Neural cell (in vitro differentiated cells): ENCODE data around the gene DGKB. TPM values are rescaled to one million over a fixed set of nuclear protein-coding genes. Genes with fewer than 3 reads are reported as not detected.

Source experiments
- H2AFZ ChIP-seq: fragments of 200-600, 300-800 bp; sonication (generic), shearing (Covaris generic); 2 replicates; pipeline ENCODE4 v1.6.0; 2014; ENCODE audit warnings: low read depth, mild to moderate bottlenecking, antibody characterized with exemption, low read length, moderate library complexity
- H3F3A ChIP-seq: fragments of 200-600 bp; shearing (Covaris generic); 2 replicates; pipeline ENCODE4 v1.6.1; 2016; ENCODE audit warnings: mild to moderate bottlenecking, moderate library complexity, mixed read lengths, antibody characterized with exemption, low read length; ENCODE audit not compliant: insufficient read depth, poor library complexity, severe bottlenecking
- H3K27ac ChIP-seq: fragments of 200-600, 300-800 bp; sonication (generic), shearing (Covaris generic); 2 replicates; pipeline ENCODE4 v1.5.1; 2014; ENCODE audit warnings: mild to moderate bottlenecking, low read length, moderate library complexity
- H3K27me3 ChIP-seq: fragments of 300-800, 200-600 bp; sonication (generic), shearing (Covaris generic); 2 replicates; pipeline ENCODE4 v1.6.0; 2014; ENCODE audit warnings: mild to moderate bottlenecking, low read depth, low read length, moderate library complexity; ENCODE audit not compliant: insufficient read depth
- H3K36me3 ChIP-seq: fragments of 300-800, 200-600 bp; sonication (generic), shearing (Covaris generic); 2 replicates; pipeline ENCODE4 v1.5.1; 2014; ENCODE audit warnings: mild to moderate bottlenecking, antibody characterized with exemption, low read length, moderate library complexity; ENCODE audit not compliant: insufficient read depth
- H3K4me2 ChIP-seq: fragments of 300-800, 200-600 bp; sonication (generic), shearing (Covaris generic); 2 replicates; pipeline ENCODE4 v1.6.0; 2014; ENCODE audit warnings: mild to moderate bottlenecking, low read length
- H3K4me3 ChIP-seq: fragments of 300-800, 200-600 bp; sonication (generic), shearing (Covaris generic); 2 replicates; pipeline ENCODE4 v1.5.1; 2014; ENCODE audit warnings: mild to moderate bottlenecking, low read length, moderate library complexity
- H3K79me2 ChIP-seq: fragments of 200-600 bp; shearing (Covaris generic); replicated peaks from 2 replicates; pipeline ENCODE4 v1.6.0; 2014; ENCODE audit warnings: mild to moderate bottlenecking, low read length, moderate library complexity; ENCODE audit not compliant: insufficient read depth
- H3K9ac ChIP-seq: fragments of 300-800, 200-600 bp; sonication (generic), shearing (Covaris generic); 2 replicates; pipeline ENCODE4 v1.6.1; 2016; ENCODE audit warnings: mild to moderate bottlenecking, low read length, mixed read lengths
- H3K9me2 ChIP-seq: fragments of 200-600 bp; shearing (Covaris generic); 2 replicates; pipeline ENCODE4 v1.6.1; 2016; ENCODE audit warnings: mild to moderate bottlenecking, low read length, mixed read lengths; ENCODE audit not compliant: insufficient read depth
- H3K9me3 ChIP-seq: fragments of 200-600, 300-800 bp; sonication (generic), shearing (Covaris generic); 2 replicates; pipeline ENCODE4 v1.6.1; 2016; ENCODE audit warnings: mild to moderate bottlenecking, mixed run types, low read length, moderate library complexity, mixed read lengths
- H4K20me1 ChIP-seq: fragments of 200-600 bp; shearing (Covaris generic); 2 replicates; pipeline ENCODE4 v1.6.1; 2016; ENCODE audit warnings: mild to moderate bottlenecking, mixed run types; ENCODE audit not compliant: insufficient read depth
- EP300 ChIP-seq: fragments of 450-650 bp; conservative IDR thresholded peaks from 2 replicates; pipeline ENCODE4 v1.6.1; 2014; ENCODE audit warnings: antibody characterized with exemption, mild to moderate bottlenecking, moderate library complexity; ENCODE audit not compliant: poor library complexity, severe bottlenecking
- EZH2 ChIP-seq: fragments of 200-600, 300-800 bp; shearing (Covaris generic), sonication (generic); IDR thresholded peaks from 2 replicates; pipeline ENCODE4 v1.6.1; 2014; ENCODE audit warnings: antibody characterized with exemption, low read length, borderline replicate concordance, mild to moderate bottlenecking; ENCODE audit not compliant: insufficient read depth, poor library complexity, severe bottlenecking
- MXI1 ChIP-seq: fragments of 450-650 bp; conservative IDR thresholded peaks from 2 replicates; pipeline ENCODE4 v1.6.1; 2014; ENCODE audit warnings: antibody characterized with exemption, mild to moderate bottlenecking; ENCODE audit not compliant: poor library complexity, severe bottlenecking
- POLR2AphosphoS5 ChIP-seq: IDR thresholded peaks from 2 replicates; pipeline ENCODE4 v1.6.1; 2012
- RAD21 ChIP-seq: fragments of 450-650 bp; conservative IDR thresholded peaks from 2 replicates; pipeline ENCODE4 v1.6.1; 2014; ENCODE audit warnings: antibody characterized with exemption, mild to moderate bottlenecking, moderate library complexity
- SMC3 ChIP-seq: fragments of 450-650 bp; conservative IDR thresholded peaks from 2 replicates; pipeline ENCODE4 v1.6.1; 2014; ENCODE audit warnings: antibody characterized with exemption, mild to moderate bottlenecking, moderate library complexity; ENCODE audit not compliant: poor library complexity
- TAF1 ChIP-seq: IDR thresholded peaks from 2 replicates; pipeline ENCODE4 v1.6.1; 2012; ENCODE audit warnings: low read depth
- polyA plus RNA-seq: library from polyadenylated mRNA; depleted of rRNA; stranded (reverse); fragments of >200 nt; gene quantifications from 2 replicates; pipeline ENCODE4 v1.2.3, GENCODE V29; 2014
- TF ChIP-seq, protein P1 (sequence below): fragments of 450-650 bp; IDR thresholded peaks from 2 replicates; pipeline ENCODE4 v1.5.1; 2014; ENCODE audit warnings: antibody characterized with exemption, mild to moderate bottlenecking, moderate library complexity; ENCODE audit not compliant: poor library complexity, severe bottlenecking
- TF ChIP-seq, protein P2 (sequence below): IDR thresholded peaks from 2 replicates; pipeline ENCODE4 v1.6.1; 2012; ENCODE audit warnings: borderline replicate concordance

Gene DGKB
- polyA plus RNA-seq, 1 donor from 2014 or later: 0.20 TPM

DNA sequence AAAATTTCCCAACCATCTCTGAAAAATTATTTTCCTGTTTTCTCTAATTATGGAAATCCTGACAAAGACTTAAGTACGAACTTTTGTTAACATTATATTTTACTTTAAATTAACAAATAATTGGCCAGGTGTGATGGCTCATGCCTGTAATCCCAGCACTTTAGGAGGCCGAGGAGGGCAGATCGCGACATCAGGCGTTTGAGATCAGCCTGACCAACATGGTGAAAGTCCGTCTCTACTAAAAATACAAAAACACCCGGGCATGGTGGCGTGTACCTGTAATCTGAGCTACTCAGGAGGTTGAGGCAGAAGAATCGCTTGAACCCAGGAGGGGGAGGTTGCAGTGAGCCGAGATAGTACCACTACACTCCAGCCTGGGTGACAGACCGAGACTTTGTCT lies 32.2 kb downstream of the DGKB start:
- no peaks in the 10 kb centered on the region for H3K9me3 ChIP-seq
- H3F3A ChIP-seq: no peaks in the 10 kb centered on the region
- TF ChIP-seq, protein P1, sequence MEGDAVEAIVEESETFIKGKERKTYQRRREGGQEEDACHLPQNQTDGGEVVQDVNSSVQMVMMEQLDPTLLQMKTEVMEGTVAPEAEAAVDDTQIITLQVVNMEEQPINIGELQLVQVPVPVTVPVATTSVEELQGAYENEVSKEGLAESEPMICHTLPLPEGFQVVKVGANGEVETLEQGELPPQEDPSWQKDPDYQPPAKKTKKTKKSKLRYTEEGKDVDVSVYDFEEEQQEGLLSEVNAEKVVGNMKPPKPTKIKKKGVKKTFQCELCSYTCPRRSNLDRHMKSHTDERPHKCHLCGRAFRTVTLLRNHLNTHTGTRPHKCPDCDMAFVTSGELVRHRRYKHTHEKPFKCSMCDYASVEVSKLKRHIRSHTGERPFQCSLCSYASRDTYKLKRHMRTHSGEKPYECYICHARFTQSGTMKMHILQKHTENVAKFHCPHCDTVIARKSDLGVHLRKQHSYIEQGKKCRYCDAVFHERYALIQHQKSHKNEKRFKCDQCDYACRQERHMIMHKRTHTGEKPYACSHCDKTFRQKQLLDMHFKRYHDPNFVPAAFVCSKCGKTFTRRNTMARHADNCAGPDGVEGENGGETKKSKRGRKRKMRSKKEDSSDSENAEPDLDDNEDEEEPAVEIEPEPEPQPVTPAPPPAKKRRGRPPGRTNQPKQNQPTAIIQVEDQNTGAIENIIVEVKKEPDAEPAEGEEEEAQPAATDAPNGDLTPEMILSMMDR: no peak
- no peak for TF ChIP-seq EZH2
- no peak for TF ChIP-seq RAD21
- no peak for TF ChIP-seq SMC3
- no peak for TF ChIP-seq POLR2AphosphoS5
- TF ChIP-seq TAF1: no peak
- TF ChIP-seq MXI1: no peak
- TF ChIP-seq, protein P2, sequence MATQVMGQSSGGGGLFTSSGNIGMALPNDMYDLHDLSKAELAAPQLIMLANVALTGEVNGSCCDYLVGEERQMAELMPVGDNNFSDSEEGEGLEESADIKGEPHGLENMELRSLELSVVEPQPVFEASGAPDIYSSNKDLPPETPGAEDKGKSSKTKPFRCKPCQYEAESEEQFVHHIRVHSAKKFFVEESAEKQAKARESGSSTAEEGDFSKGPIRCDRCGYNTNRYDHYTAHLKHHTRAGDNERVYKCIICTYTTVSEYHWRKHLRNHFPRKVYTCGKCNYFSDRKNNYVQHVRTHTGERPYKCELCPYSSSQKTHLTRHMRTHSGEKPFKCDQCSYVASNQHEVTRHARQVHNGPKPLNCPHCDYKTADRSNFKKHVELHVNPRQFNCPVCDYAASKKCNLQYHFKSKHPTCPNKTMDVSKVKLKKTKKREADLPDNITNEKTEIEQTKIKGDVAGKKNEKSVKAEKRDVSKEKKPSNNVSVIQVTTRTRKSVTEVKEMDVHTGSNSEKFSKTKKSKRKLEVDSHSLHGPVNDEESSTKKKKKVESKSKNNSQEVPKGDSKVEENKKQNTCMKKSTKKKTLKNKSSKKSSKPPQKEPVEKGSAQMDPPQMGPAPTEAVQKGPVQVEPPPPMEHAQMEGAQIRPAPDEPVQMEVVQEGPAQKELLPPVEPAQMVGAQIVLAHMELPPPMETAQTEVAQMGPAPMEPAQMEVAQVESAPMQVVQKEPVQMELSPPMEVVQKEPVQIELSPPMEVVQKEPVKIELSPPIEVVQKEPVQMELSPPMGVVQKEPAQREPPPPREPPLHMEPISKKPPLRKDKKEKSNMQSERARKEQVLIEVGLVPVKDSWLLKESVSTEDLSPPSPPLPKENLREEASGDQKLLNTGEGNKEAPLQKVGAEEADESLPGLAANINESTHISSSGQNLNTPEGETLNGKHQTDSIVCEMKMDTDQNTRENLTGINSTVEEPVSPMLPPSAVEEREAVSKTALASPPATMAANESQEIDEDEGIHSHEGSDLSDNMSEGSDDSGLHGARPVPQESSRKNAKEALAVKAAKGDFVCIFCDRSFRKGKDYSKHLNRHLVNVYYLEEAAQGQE: no peak
- TF ChIP-seq EP300: no peak
- no peak overlapping the region for H3K9ac ChIP-seq
- no peak overlapping the region for H3K4me2 ChIP-seq
- H3K27ac ChIP-seq: no peak overlapping the region
- H3K79me2 ChIP-seq: no peaks in the 10 kb centered on the region
- no peaks in the 10 kb centered on the region for H3K27me3 ChIP-seq
- H4K20me1 ChIP-seq: no peaks in the 10 kb centered on the region
- H3K9me2 ChIP-seq: no peaks in the 10 kb centered on the region
- H3K36me3 ChIP-seq: no peaks in the 10 kb centered on the region
- H2AFZ ChIP-seq: no peak overlapping the region
- no peak overlapping the region for H3K4me3 ChIP-seq

DNA sequence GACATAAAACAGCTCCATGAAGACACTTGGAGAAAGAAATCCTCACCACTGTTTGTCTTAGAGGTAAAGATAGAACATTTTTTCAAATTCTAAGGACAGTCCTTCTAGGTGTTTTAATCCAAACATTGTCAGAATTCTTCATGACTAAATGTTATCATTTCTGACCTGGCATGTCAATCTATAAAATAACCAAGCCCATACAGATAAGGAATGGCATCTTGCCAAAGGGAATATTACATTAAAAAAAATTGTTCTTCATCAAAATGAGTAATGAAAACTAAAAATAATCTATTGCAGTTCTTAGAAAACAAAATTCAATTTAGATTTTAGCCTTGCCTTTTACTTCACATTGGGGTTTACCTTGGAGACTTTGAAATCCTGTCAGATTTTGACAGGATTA lies 33.6 kb downstream of the DGKB start:
- H3K4me2 ChIP-seq: no peak overlapping the region
- no peaks in the 10 kb centered on the region for H3K27me3 ChIP-seq
- no peaks in the 10 kb centered on the region for H3K79me2 ChIP-seq
- H4K20me1 ChIP-seq: no peaks in the 10 kb centered on the region
- H3F3A ChIP-seq: no peaks in the 10 kb centered on the region
- H3K9me2 ChIP-seq: no peaks in the 10 kb centered on the region
- TF ChIP-seq MXI1 (no peak), EP300 (no peak)
- TF ChIP-seq, protein P1: no peak
- TF ChIP-seq, protein P2: no peak
- H3K4me3 ChIP-seq: no peak overlapping the region
- no peaks in the 10 kb centered on the region for H3K9me3 ChIP-seq
- no peak overlapping the region for H3K27ac ChIP-seq
- no peak overlapping the region for H2AFZ ChIP-seq
- no peak overlapping the region for H3K9ac ChIP-seq
- no peaks in the 10 kb centered on the region for H3K36me3 ChIP-seq
